Mononuclear cell (primary cell): Measurements from ENCODE around the gene PTBP3. TPM values are rescaled to one million over a fixed set of nuclear protein-coding genes. Genes with fewer than 3 reads are reported as not detected.
"Not testable (repeated sequence)": the region's sequence is repeated elsewhere in the genome, so short reads cannot be mapped to it uniquely, and the experiment has no call there.

Experiments used
- H3K27me3 ChIP-seq: 2 replicates; pipeline ENCODE4 v1.6.0; 2011; ENCODE audit warnings: low read length, control low read depth; ENCODE audit not compliant: insufficient read depth
- H3K4me1 ChIP-seq: 2 replicates; pipeline ENCODE4 v1.5.1; 2011; ENCODE audit warnings: mild to moderate bottlenecking, low read length, control low read depth; ENCODE audit not compliant: insufficient read depth
- H3K4me3 ChIP-seq: 2 replicates; pipeline ENCODE4 v1.5.1; 2011; ENCODE audit warnings: mild to moderate bottlenecking, low read length, moderate library complexity
- H3K9me3 ChIP-seq: 2 replicates; pipeline ENCODE4 v1.5.1; 2011; ENCODE audit warnings: low read depth, mild to moderate bottlenecking, control low read depth, low read length
- total RNA-seq: library from RNA; depleted of rRNA; stranded (reverse); fragments of >200 nt; gene quantifications from one replicate; pipeline ENCODE4 v1.2.3, GENCODE V29; 2012

PTBP3 gene
- total RNA-seq, 1 donor, result 89.3 TPM

- Histone ChIP-seq H3K4me1 (no peaks in the 10 kb centered on the region), H3K9me3 (no peaks in the 10 kb centered on the region), H3K27me3 (no peaks in the 10 kb centered on the region), H3K4me3 (no peak overlapping the region)
Measured at GRCh38 chr9:112369817-112370216, 36.4 kb upstream of the PTBP3 start.

GRCh38 chr9:112367465-112367864 lies 34.0 kb upstream of the PTBP3 start:
- H3K4me1 ChIP-seq, result no peaks in the 10 kb centered on the region
- H3K9me3 ChIP-seq, result no peaks in the 10 kb centered on the region
- no peaks in the 10 kb centered on the region for H3K27me3 ChIP-seq
- H3K4me3 ChIP-seq, result no peak overlapping the region

GRCh38 chr9:112366591-112366990 lies 33.2 kb upstream of the PTBP3 start:
- Histone ChIP-seq H3K9me3 (no peaks in the 10 kb centered on the region), H3K4me1 (no peaks in the 10 kb centered on the region), H3K4me3 (no peak overlapping the region), H3K27me3 (no peaks in the 10 kb centered on the region)

GRCh38 chr9:112365257-112365656 lies 31.8 kb upstream of the PTBP3 start:
- H3K4me1 ChIP-seq, H3K9me3 ChIP-seq, H3K27me3 ChIP-seq, H3K4me3 ChIP-seq: not testable (repeated sequence)

GRCh38 chr9:112364761-112365160 lies 31.3 kb upstream of the PTBP3 start:
- Histone ChIP-seq H3K4me3 (no peak overlapping the region), H3K27me3 (no peaks in the 10 kb centered on the region), H3K9me3 (no peaks in the 10 kb centered on the region), H3K4me1 (no peaks in the 10 kb centered on the region)

- Histone ChIP-seq H3K4me1 (no peaks in the 10 kb centered on the region), H3K4me3 (no peak overlapping the region), H3K9me3 (no peaks in the 10 kb centered on the region), H3K27me3 (no peaks in the 10 kb centered on the region)
Measured at GRCh38 chr9:112361601-112362000, 28.2 kb upstream of the PTBP3 start.

- H3K4me3 ChIP-seq, result no peak overlapping the region
- no peaks in the 10 kb centered on the region for H3K27me3 ChIP-seq
- peaks cover 4% of the 10 kb centered on the region for H3K4me1 ChIP-seq
- H3K9me3 ChIP-seq, result no peaks in the 10 kb centered on the region
Measured at GRCh38 chr9:112360047-112360804, 26.8 kb upstream of the PTBP3 start.

GRCh38 chr9:112355427-112355897 lies 22.0 kb upstream of the PTBP3 start:
- Histone ChIP-seq H3K27me3 (no peaks in the 10 kb centered on the region), H3K4me3 (no peak overlapping the region), H3K4me1 (peaks cover 4% of the 10 kb centered on the region), H3K9me3 (no peaks in the 10 kb centered on the region)

GRCh38 chr9:112354081-112354743 lies 20.8 kb upstream of the PTBP3 start:
- Histone ChIP-seq H3K4me3 (no peak overlapping the region), H3K4me1 (peaks cover 4% of the 10 kb centered on the region), H3K27me3 (no peaks in the 10 kb centered on the region)

GRCh38 chr9:112352209-112352608 lies 18.8 kb upstream of the PTBP3 start:
- Histone ChIP-seq H3K9me3 (no peaks in the 10 kb centered on the region), H3K27me3 (no peaks in the 10 kb centered on the region), H3K4me3 (no peak overlapping the region), H3K4me1 (peaks cover 14% of the 10 kb centered on the region)

More at GRCh38 chr9:112354081-112354743, 20.8 kb upstream of the PTBP3 start:
- no peaks in the 10 kb centered on the region for H3K9me3 ChIP-seq

- no peaks in the 10 kb centered on the region for H3K27me3 ChIP-seq
- no peak overlapping the region for H3K4me3 ChIP-seq
- H3K4me1 ChIP-seq, result peaks cover 14% of the 10 kb centered on the region
- H3K9me3 ChIP-seq, result no peaks in the 10 kb centered on the region
Measured at GRCh38 chr9:112351184-112351583, 17.8 kb upstream of the PTBP3 start.

- Histone ChIP-seq H3K4me1 (peaks cover 10% of the 10 kb centered on the region), H3K9me3 (no peaks in the 10 kb centered on the region), H3K4me3 (no peak overlapping the region), H3K27me3 (no peaks in the 10 kb centered on the region)
Measured at GRCh38 chr9:112349008-112349333, 15.6 kb upstream of the PTBP3 start.

- no peaks in the 10 kb centered on the region for H3K27me3 ChIP-seq
- H3K4me3 ChIP-seq, result peak overlapping the region; percentile 21
- no peaks in the 10 kb centered on the region for H3K9me3 ChIP-seq
- H3K4me1 ChIP-seq, result peaks cover 10% of the 10 kb centered on the region
Measured at GRCh38 chr9:112348257-112349007, 15.0 kb upstream of the PTBP3 start.

- Histone ChIP-seq H3K9me3 (no peaks in the 10 kb centered on the region), H3K4me1 (no peaks in the 10 kb centered on the region), H3K4me3 (no peak overlapping the region), H3K27me3 (no peaks in the 10 kb centered on the region)
Measured at GRCh38 chr9:112341730-112342129, 8.3 kb upstream of the PTBP3 start.

- Histone ChIP-seq H3K27me3 (no peaks in the 10 kb centered on the region), H3K4me1 (no peaks in the 10 kb centered on the region), H3K4me3 (no peak overlapping the region), H3K9me3 (no peaks in the 10 kb centered on the region)
Measured at GRCh38 chr9:112339886-112340285, 6.5 kb upstream of the PTBP3 start.
